Measurements from ENCODE around the gene SLC46A1. TPM values are rescaled to one million over a fixed set of nuclear protein-coding genes. Genes with fewer than 3 reads are reported as not detected.
"Not testable (repeated sequence)": the region's sequence is repeated elsewhere in the genome, so short reads cannot be mapped to it uniquely, and the experiment has no call there.

The SLC46A1 gene
- total RNA-seq = 1 to 10 TPM; 3.7 to 6.8 TPM

GRCh38 chr17:28405632-28406472 is at the start of gene SLC46A1:
Gene SLC46A1 (minus strand): TSS chr17:28406212. CDS start chr17:28406114, 98 bp downstream.
- Histone ChIP-seq H3K27me3 (no peaks in the 10 kb centered on the region), H3K27ac (peak within 1 kb of the TSS; percentile 19 to 58), H3K4me1 (peaks cover 0 to 22% of the 10 kb centered on the region in 2 donors), H3K36me3 (peaks cover 2% of the 10 kb centered on the region), H3K4me3 (peak within 1 kb of the TSS; percentile 62 to 71), H3K9me3 (no peaks in the 10 kb centered on the region)
- DNase-seq (ENCODE audit: low spot score) = no peak
- no peak for TF ChIP-seq CTCF (IDR thresholded peaks at IDR 0.05)

- Histone ChIP-seq H3K4me3 (no peak overlapping the region), H3K9me3 (peaks cover 0 to 4% of the 10 kb centered on the region in 2 donors), H3K27ac (no peak overlapping the region), H3K36me3 (no peaks in the 10 kb centered on the region), H3K4me1 (no peaks in the 10 kb centered on the region), H3K27me3 (no peaks in the 10 kb centered on the region)
- no peak for TF ChIP-seq CTCF (IDR thresholded peaks at IDR 0.05)
- no peak for DNase-seq (ENCODE audit: low spot score)
Observed at GRCh38 chr17:28449859-28450258, 43.8 kb upstream of the SLC46A1 start.

GRCh38 chr17:28447396-28447760 is 41.4 kb upstream of the SLC46A1 start:
- no peaks in the 10 kb centered on the region for H3K36me3 ChIP-seq
- no peak for TF ChIP-seq CTCF (IDR thresholded peaks at IDR 0.05)
- DNase-seq (ENCODE audit: low spot score) = no peak
- H3K27ac ChIP-seq = no peak overlapping the region
- peaks cover 0 to 4% of the 10 kb centered on the region in 2 donors for H3K9me3 ChIP-seq
- H3K4me3 ChIP-seq = no peak overlapping the region
- H3K27me3 ChIP-seq = no peaks in the 10 kb centered on the region
- H3K4me1 ChIP-seq = no peaks in the 10 kb centered on the region

- Histone ChIP-seq H3K9me3 (peaks cover 0 to 4% of the 10 kb centered on the region in 2 donors), H3K27me3 (no peaks in the 10 kb centered on the region), H3K27ac (no peak overlapping the region), H3K36me3 (no peaks in the 10 kb centered on the region), H3K4me3 (no peak overlapping the region), H3K4me1 (no peaks in the 10 kb centered on the region)
- no peak for DNase-seq (ENCODE audit: low spot score)
- TF ChIP-seq CTCF (IDR thresholded peaks at IDR 0.05) = no peak
Observed at GRCh38 chr17:28446716-28447395, 40.8 kb upstream of the SLC46A1 start.

GRCh38 chr17:28443901-28444638 is 38.1 kb upstream of the SLC46A1 start:
- no peaks in the 10 kb centered on the region for H3K36me3 ChIP-seq
- H3K9me3 ChIP-seq = peaks cover 0 to 4% of the 10 kb centered on the region in 2 donors
- H3K4me3 ChIP-seq = no peak overlapping the region
- DNase-seq (ENCODE audit: low spot score) = no peak
- no peak overlapping the region for H3K27ac ChIP-seq
- H3K27me3 ChIP-seq = no peaks in the 10 kb centered on the region
- no peak for TF ChIP-seq CTCF (IDR thresholded peaks at IDR 0.05)
- no peaks in the 10 kb centered on the region for H3K4me1 ChIP-seq

- not testable (repeated sequence) for H3K36me3 ChIP-seq; H3K27me3 ChIP-seq; H3K9me3 ChIP-seq; H3K4me3 ChIP-seq; DNase-seq (ENCODE audit: low spot score); H3K4me1 ChIP-seq; H3K27ac ChIP-seq
Observed at GRCh38 chr17:28434326-28434725, 28.3 kb upstream of the SLC46A1 start.
